SK-N-SH treated with all-trans-retinoic acid at 6 μM for 48 hours (cell line): ENCODE data around the gene NRXN2.

ENCODE experiments used
- ATAC-seq: fragments of 200-7000 bp; cut with Tn5 transposase; 3 replicates; pipeline ENCODE4 v1.9.1; 2020; ENCODE audit warnings: mild to moderate bottlenecking, moderate library complexity
- ARNTL ChIP-seq: fragments of 450-650 bp; formaldehyde crosslinking; IDR thresholded peaks from 2 replicates; pipeline ENCODE4 v1.5.0; 2020; ENCODE audit warnings: low read depth, mild to moderate bottlenecking, moderate library complexity, borderline replicate concordance
- BACH2 ChIP-seq: fragments of 250-450 bp; sonication (Bioruptor Pico); IDR thresholded peaks from 2 replicates; pipeline ENCODE4 v1.9.0; 2021; ENCODE audit warnings: mild to moderate bottlenecking, borderline replicate concordance
- ESRRG ChIP-seq: fragments of 250-450 bp; sonication (Bioruptor Pico); IDR thresholded peaks from 2 replicates; pipeline ENCODE4 v1.6.1; 2021; ENCODE audit warnings: mild to moderate bottlenecking
- GLIS3 ChIP-seq: fragments of 250-450 bp; sonication (Bioruptor Pico); IDR thresholded peaks from 2 replicates; pipeline ENCODE4 v1.5.0; 2020; ENCODE audit warnings: mild to moderate bottlenecking, moderate library complexity
- ISL1 ChIP-seq: fragments of 250-450 bp; sonication (Bioruptor Pico); IDR thresholded peaks from 2 replicates; pipeline ENCODE4 v2.1.2; 2022; ENCODE audit warnings: mild to moderate bottlenecking, moderate library complexity
- OSR1 ChIP-seq: fragments of 250-450 bp; sonication (Bioruptor Pico); IDR thresholded peaks from 2 replicates; pipeline ENCODE4 v1.8.0; 2022; ENCODE audit warnings: moderate library complexity, mild to moderate bottlenecking, inconsistent platforms
- PPARA ChIP-seq: fragments of 250-450 bp; sonication (Bioruptor Pico); IDR thresholded peaks from 2 replicates; pipeline ENCODE4 v1.5.0; 2020; ENCODE audit warnings: mild to moderate bottlenecking, borderline replicate concordance
- RARB ChIP-seq: fragments of 250-450 bp; sonication (Bioruptor Pico); IDR thresholded peaks from 2 replicates; pipeline ENCODE4 v1.8.0; 2021; ENCODE audit warnings: mild to moderate bottlenecking, moderate library complexity
- SNAI2 ChIP-seq: fragments of 250-450 bp; sonication (Bioruptor Pico); IDR thresholded peaks from 2 replicates; pipeline ENCODE4 v1.5.0; 2020; ENCODE audit warnings: mild to moderate bottlenecking, moderate library complexity
- TCF4 ChIP-seq: fragments of 250-450 bp; sonication (Bioruptor Pico); IDR thresholded peaks from 2 replicates; pipeline ENCODE4 v1.8.0; 2021; ENCODE audit warnings: mild to moderate bottlenecking, moderate library complexity, borderline replicate concordance
- ZC3H10 ChIP-seq: fragments of 250-450 bp; sonication (Bioruptor Pico); IDR thresholded peaks from 2 replicates; pipeline ENCODE4 v1.5.1; 2021; ENCODE audit warnings: mild to moderate bottlenecking, moderate library complexity
- ZFP30 ChIP-seq: fragments of 450-650 bp; formaldehyde crosslinking; IDR thresholded peaks from 2 replicates; pipeline ENCODE4 v1.5.0; 2022; ENCODE audit warnings: mild to moderate bottlenecking, moderate library complexity
- ZNF565 ChIP-seq: fragments of 450-650 bp; formaldehyde crosslinking; conservative IDR thresholded peaks from 2 replicates; pipeline ENCODE4 v1.5.0; 2020; ENCODE audit warnings: low read depth, mild to moderate bottlenecking, moderate library complexity
- ZNF70 ChIP-seq: fragments of 450-650 bp; formaldehyde crosslinking; IDR thresholded peaks from 2 replicates; pipeline ENCODE4 v1.5.0; 2020; ENCODE audit warnings: mild to moderate bottlenecking, moderate library complexity
- ZNF8 ChIP-seq: fragments of 450-650 bp; formaldehyde crosslinking; IDR thresholded peaks from 2 replicates; pipeline ENCODE4 v1.5.0; 2020; ENCODE audit warnings: mild to moderate bottlenecking, moderate library complexity
- TF ChIP-seq, protein P1 (sequence below): fragments of 250-450 bp; sonication (Bioruptor Pico); IDR thresholded peaks from 2 replicates; pipeline ENCODE4 v1.5.1; 2021; ENCODE audit warnings: mild to moderate bottlenecking, moderate library complexity
- TF ChIP-seq, protein P2 (sequence below): fragments of 250-450 bp; sonication (Bioruptor Pico); IDR thresholded peaks from 2 replicates; pipeline ENCODE4 v1.8.0; 2021; ENCODE audit warnings: low read depth, mild to moderate bottlenecking, moderate library complexity, borderline replicate concordance
- TF ChIP-seq, protein P3 (sequence below): fragments of 250-450 bp; sonication (Bioruptor Pico); IDR thresholded peaks from 2 replicates; pipeline ENCODE4 v1.5.0; 2020; ENCODE audit warnings: mild to moderate bottlenecking, moderate library complexity
- TF ChIP-seq, protein P4 (sequence below): fragments of 250-450 bp; sonication (Bioruptor Pico); IDR thresholded peaks from 2 replicates; pipeline ENCODE4 v1.8.0; 2020; ENCODE audit warnings: mild to moderate bottlenecking, moderate library complexity, borderline replicate concordance
- TF ChIP-seq, protein P5 (sequence below): fragments of 250-450 bp; sonication (Bioruptor Pico); IDR thresholded peaks from 2 replicates; pipeline ENCODE4 v1.5.1; 2020; ENCODE audit warnings: low read depth, mild to moderate bottlenecking, moderate library complexity

NRXN2 gene

DNA sequence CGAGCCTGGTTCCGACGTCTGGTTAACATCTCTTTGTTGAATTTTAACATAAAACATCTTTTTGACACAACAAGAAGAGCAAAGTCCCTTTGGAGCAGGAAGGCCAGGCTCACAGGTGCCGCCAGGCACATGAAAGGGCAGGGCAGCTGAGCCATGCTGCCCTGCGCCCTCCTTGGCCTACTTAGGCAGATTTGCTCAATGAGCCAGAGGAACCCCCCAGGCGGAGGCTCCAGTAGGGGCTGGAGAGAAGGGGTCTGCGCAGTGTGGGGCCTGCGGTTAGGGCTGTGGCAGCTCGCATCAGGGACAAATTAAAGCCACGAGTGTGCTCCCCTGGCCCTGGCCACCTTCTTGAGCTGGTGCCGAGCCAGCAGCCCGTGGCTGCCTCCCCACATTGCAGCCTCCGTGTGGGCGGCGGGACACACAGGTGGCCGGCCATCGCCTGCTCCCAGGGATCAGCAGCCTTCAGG is 141.9 kb downstream of the NRXN2 start:
- no peak for ATAC-seq
- TF ChIP-seq BACH2 (CRISPR knock-in tag) (no peak), ARNTL (CRISPR knock-in tag) (no peak), RARB (no peak), PPARA (CRISPR knock-in tag) (no peak), ZNF70 (CRISPR knock-in tag) (no peak), OSR1 (no peak)
- TF ChIP-seq, protein P1, sequence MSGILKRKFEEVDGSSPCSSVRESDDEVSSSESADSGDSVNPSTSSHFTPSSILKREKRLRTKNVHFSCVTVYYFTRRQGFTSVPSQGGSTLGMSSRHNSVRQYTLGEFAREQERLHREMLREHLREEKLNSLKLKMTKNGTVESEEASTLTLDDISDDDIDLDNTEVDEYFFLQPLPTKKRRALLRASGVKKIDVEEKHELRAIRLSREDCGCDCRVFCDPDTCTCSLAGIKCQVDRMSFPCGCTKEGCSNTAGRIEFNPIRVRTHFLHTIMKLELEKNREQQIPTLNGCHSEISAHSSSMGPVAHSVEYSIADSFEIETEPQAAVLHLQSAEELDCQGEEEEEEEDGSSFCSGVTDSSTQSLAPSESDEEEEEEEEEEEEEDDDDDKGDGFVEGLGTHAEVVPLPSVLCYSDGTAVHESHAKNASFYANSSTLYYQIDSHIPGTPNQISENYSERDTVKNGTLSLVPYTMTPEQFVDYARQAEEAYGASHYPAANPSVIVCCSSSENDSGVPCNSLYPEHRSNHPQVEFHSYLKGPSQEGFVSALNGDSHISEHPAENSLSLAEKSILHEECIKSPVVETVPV (CRISPR knock-in tag) = no peak
- TF ChIP-seq, protein P2, sequence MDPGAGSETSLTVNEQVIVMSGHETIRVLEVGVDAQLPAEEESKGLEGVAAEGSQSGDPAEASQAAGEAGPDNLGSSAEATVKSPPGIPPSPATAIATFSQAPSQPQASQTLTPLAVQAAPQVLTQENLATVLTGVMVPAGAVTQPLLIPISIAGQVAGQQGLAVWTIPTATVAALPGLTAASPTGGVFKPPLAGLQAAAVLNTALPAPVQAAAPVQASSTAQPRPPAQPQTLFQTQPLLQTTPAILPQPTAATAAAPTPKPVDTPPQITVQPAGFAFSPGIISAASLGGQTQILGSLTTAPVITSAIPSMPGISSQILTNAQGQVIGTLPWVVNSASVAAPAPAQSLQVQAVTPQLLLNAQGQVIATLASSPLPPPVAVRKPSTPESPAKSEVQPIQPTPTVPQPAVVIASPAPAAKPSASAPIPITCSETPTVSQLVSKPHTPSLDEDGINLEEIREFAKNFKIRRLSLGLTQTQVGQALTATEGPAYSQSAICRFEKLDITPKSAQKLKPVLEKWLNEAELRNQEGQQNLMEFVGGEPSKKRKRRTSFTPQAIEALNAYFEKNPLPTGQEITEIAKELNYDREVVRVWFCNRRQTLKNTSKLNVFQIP (CRISPR knock-in tag) = no peak

DNA sequence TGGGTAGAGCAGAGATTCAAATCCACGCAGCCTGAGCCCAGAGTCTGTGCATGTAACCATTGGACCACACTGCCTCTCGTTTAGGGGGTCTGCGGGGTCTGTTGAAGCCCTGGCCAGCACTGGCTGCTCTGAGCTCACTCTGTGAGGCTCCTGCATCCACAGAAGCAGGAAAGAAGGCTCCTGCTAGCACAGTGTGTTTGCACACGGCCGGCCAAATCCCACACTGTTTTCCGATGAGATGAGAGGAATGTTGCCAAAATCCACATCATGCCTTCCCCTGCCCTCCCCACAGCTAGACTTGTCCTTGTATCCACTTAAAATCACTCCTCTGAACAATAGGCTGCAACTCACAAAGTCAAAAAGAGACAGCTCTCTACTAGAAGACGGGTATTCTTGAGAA is 142.6 kb downstream of the NRXN2 start:
- ATAC-seq = no peak
- no peak for TF ChIP-seq ZNF565 (CRISPR knock-in tag)
- TF ChIP-seq, protein P3, sequence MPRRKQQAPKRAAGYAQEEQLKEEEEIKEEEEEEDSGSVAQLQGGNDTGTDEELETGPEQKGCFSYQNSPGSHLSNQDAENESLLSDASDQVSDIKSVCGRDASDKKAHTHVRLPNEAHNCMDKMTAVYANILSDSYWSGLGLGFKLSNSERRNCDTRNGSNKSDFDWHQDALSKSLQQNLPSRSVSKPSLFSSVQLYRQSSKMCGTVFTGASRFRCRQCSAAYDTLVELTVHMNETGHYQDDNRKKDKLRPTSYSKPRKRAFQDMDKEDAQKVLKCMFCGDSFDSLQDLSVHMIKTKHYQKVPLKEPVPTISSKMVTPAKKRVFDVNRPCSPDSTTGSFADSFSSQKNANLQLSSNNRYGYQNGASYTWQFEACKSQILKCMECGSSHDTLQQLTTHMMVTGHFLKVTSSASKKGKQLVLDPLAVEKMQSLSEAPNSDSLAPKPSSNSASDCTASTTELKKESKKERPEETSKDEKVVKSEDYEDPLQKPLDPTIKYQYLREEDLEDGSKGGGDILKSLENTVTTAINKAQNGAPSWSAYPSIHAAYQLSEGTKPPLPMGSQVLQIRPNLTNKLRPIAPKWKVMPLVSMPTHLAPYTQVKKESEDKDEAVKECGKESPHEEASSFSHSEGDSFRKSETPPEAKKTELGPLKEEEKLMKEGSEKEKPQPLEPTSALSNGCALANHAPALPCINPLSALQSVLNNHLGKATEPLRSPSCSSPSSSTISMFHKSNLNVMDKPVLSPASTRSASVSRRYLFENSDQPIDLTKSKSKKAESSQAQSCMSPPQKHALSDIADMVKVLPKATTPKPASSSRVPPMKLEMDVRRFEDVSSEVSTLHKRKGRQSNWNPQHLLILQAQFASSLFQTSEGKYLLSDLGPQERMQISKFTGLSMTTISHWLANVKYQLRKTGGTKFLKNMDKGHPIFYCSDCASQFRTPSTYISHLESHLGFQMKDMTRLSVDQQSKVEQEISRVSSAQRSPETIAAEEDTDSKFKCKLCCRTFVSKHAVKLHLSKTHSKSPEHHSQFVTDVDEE (CRISPR knock-in tag) = no peak
- TF ChIP-seq SNAI2 (CRISPR knock-in tag) = no peak
- TF ChIP-seq ISL1 (CRISPR knock-in tag) = no peak
- TF ChIP-seq, protein P4, sequence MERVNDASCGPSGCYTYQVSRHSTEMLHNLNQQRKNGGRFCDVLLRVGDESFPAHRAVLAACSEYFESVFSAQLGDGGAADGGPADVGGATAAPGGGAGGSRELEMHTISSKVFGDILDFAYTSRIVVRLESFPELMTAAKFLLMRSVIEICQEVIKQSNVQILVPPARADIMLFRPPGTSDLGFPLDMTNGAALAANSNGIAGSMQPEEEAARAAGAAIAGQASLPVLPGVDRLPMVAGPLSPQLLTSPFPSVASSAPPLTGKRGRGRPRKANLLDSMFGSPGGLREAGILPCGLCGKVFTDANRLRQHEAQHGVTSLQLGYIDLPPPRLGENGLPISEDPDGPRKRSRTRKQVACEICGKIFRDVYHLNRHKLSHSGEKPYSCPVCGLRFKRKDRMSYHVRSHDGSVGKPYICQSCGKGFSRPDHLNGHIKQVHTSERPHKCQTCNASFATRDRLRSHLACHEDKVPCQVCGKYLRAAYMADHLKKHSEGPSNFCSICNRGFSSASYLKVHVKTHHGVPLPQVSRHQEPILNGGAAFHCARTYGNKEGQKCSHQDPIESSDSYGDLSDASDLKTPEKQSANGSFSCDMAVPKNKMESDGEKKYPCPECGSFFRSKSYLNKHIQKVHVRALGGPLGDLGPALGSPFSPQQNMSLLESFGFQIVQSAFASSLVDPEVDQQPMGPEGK (CRISPR knock-in tag) = no peak
- TF ChIP-seq ZC3H10 (CRISPR knock-in tag) = no peak
- TF ChIP-seq GLIS3 (CRISPR knock-in tag) = no peak

DNA sequence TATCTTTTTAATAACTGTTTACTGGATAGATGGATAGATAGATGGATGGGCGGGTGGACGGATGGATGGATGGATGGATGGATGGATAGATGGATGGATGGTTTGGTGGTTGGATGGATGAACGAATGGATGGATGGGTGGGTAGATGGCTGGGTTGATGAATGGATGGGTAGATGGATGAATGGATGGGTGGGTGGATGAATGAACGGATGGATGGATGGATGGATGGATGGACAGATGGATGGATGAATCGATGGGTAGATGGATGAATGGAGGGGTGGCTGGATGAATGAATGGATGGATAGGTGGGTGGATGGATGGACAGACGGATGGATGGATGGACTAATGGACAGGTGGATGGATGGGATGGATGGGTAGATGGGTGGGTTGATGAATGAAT is 145.8 kb downstream of the NRXN2 start:
- ATAC-seq = no peak
- TF ChIP-seq RARB (no peak), SNAI2 (CRISPR knock-in tag) (no peak), BACH2 (CRISPR knock-in tag) (no peak), ZNF8 (CRISPR knock-in tag) (no peak), ZFP30 (CRISPR knock-in tag) (no peak), OSR1 (no peak), TCF4 (CRISPR knock-in tag) (no peak), ESRRG (no peak), ARNTL (CRISPR knock-in tag) (no peak), ZNF565 (CRISPR knock-in tag) (no peak)
- TF ChIP-seq, protein P5, sequence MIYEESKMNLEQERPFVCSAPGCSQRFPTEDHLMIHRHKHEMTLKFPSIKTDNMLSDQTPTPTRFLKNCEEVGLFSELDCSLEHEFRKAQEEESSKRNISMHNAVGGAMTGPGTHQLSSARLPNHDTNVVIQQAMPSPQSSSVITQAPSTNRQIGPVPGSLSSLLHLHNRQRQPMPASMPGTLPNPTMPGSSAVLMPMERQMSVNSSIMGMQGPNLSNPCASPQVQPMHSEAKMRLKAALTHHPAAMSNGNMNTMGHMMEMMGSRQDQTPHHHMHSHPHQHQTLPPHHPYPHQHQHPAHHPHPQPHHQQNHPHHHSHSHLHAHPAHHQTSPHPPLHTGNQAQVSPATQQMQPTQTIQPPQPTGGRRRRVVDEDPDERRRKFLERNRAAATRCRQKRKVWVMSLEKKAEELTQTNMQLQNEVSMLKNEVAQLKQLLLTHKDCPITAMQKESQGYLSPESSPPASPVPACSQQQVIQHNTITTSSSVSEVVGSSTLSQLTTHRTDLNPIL (CRISPR knock-in tag) = no peak
- TF ChIP-seq, protein P4 (CRISPR knock-in tag) = no peak
- TF ChIP-seq, protein P1 (CRISPR knock-in tag) = no peak
- TF ChIP-seq, protein P3 (CRISPR knock-in tag) = no peak
